Measurements from ENCODE around the gene NFKBIE. TPM values are rescaled to one million over a fixed set of nuclear protein-coding genes. Genes with fewer than 3 reads are reported as not detected.

The NFKBIE gene
- total RNA-seq, 1 experiment from 2014 or later, result 7.6 TPM

GRCh38 chr6:44222486-44223318 lies 42.6 kb downstream of the NFKBIE start:
- no peaks in the 10 kb centered on the region for H3K9me2 ChIP-seq (ENCODE audit: insufficient read depth)
- no peaks in the 10 kb centered on the region for H3K27me3 ChIP-seq (ENCODE audit: insufficient read depth, low read length)
- H2AFZ ChIP-seq (ENCODE audit: low read depth, low read length, poor library complexity, severe bottlenecking), result peak overlapping the region; percentile 61
- peak overlapping the region; percentile 81 for H3K9ac ChIP-seq (ENCODE audit: low read length)
- POLR2A ChIA-PET, result interaction anchor here (1.0 to 3.0 kb wide), 5 partner anchors 12 to 90 kb away, joined by 4 to 27 read pairs (median 7); partner anchors contain the start of genes HSP90AB1 and SLC35B2
- peaks cover 45 to 73% of the 10 kb centered on the region in 2 experiments for H3K4me1 ChIP-seq (ENCODE audit: control insufficient read depth in 1 of 2, insufficient read depth in 2 of 2, low read length in 2 of 2)
- TF ChIP-seq CTCF (IDR thresholded peaks at IDR 0.05 in 2 of 3, conservative IDR thresholded peaks at IDR 0.05 in 1 of 3; ENCODE audit: borderline replicate concordance in 1 of 3, insufficient read depth in 1 of 3, low read depth in 2 of 3, low read length in 2 of 3), result no peak
- no peak for TF ChIP-seq SRF (IDR thresholded peaks at IDR 0.05; ENCODE audit: low read depth)
- TF ChIP-seq CBX3 (IDR thresholded peaks at IDR 0.05; ENCODE audit: low read depth), result no peak
- no peak for TF ChIP-seq POLR2A (IDR thresholded peaks at IDR 0.05; ENCODE audit: borderline replicate concordance, extremely low read depth, insufficient read depth, insufficient read length)
- TF ChIP-seq EZH2 (IDR thresholded peaks at IDR 0.05), result no peak
- TF ChIP-seq EGR1 (IDR thresholded peaks at IDR 0.05; ENCODE audit: low read depth), result no peak
- no peak for TF ChIP-seq SIN3A (IDR thresholded peaks at IDR 0.05; ENCODE audit: low read depth)
- no peak for TF ChIP-seq EZH2phosphoT487 (IDR thresholded peaks at IDR 0.05; ENCODE audit: borderline replicate concordance)
- TF ChIP-seq, protein P1, sequence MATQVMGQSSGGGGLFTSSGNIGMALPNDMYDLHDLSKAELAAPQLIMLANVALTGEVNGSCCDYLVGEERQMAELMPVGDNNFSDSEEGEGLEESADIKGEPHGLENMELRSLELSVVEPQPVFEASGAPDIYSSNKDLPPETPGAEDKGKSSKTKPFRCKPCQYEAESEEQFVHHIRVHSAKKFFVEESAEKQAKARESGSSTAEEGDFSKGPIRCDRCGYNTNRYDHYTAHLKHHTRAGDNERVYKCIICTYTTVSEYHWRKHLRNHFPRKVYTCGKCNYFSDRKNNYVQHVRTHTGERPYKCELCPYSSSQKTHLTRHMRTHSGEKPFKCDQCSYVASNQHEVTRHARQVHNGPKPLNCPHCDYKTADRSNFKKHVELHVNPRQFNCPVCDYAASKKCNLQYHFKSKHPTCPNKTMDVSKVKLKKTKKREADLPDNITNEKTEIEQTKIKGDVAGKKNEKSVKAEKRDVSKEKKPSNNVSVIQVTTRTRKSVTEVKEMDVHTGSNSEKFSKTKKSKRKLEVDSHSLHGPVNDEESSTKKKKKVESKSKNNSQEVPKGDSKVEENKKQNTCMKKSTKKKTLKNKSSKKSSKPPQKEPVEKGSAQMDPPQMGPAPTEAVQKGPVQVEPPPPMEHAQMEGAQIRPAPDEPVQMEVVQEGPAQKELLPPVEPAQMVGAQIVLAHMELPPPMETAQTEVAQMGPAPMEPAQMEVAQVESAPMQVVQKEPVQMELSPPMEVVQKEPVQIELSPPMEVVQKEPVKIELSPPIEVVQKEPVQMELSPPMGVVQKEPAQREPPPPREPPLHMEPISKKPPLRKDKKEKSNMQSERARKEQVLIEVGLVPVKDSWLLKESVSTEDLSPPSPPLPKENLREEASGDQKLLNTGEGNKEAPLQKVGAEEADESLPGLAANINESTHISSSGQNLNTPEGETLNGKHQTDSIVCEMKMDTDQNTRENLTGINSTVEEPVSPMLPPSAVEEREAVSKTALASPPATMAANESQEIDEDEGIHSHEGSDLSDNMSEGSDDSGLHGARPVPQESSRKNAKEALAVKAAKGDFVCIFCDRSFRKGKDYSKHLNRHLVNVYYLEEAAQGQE (IDR thresholded peaks at IDR 0.05; ENCODE audit: low read depth), result no peak
- TF ChIP-seq TCF7L2 (IDR thresholded peaks at IDR 0.05; ENCODE audit: borderline replicate concordance, extremely low read depth, insufficient read depth, insufficient read length), result no peak
- no peak for TF ChIP-seq ELF1 (IDR thresholded peaks at IDR 0.05; ENCODE audit: borderline replicate concordance, low read depth)
- CTCF ChIA-PET, result interaction anchor here (1.6 to 3.7 kb wide), 3 partner anchors 12 to 34 kb away, joined by 6 to 22 read pairs (median 8); no protein-coding TSS in a partner anchor
- ATAC-seq (peak; percentile 26), DNase-seq (ENCODE audit: low read depth, low spot score) (no peak)
- no peaks in the 10 kb centered on the region for H3K9me3 ChIP-seq (ENCODE audit: control insufficient read depth in 1 of 2, insufficient read depth in 1 of 2, low read depth in 1 of 2, low read length in 2 of 2)
- intact Hi-C loops (cut with micrococcal nuclease), result no loop called here
- RAD21 ChIA-PET (ENCODE audit: low non-redundant PET in 1 of 2, low total read pairs in 2 of 2, uncharacterized antibody in 2 of 2, unreplicated experiment in 2 of 2), result interaction anchor here in 1 of 2 experiments (1.4 kb wide), 1 partner anchor 23 kb away, joined by 3 read pairs; no protein-coding TSS in a partner anchor
- H3K36me3 ChIP-seq (ENCODE audit: control insufficient read depth in 1 of 2, insufficient read depth in 2 of 2, low read length in 2 of 2), result peaks cover 0 to 10% of the 10 kb centered on the region in 2 experiments; a peak in 1 of 4 replicates
- H3K4me2 ChIP-seq (ENCODE audit: low read length), result peak overlapping the region; percentile 93
- H3K27ac ChIP-seq (ENCODE audit: low read depth, low read length), result peak overlapping the region; percentile 45
- peaks cover 42% of the 10 kb centered on the region for H3K79me2 ChIP-seq (ENCODE audit: insufficient read depth, low read length)
- peaks cover 4% of the 10 kb centered on the region; the same call in 1 of the 2 replicates for H4K20me1 ChIP-seq (ENCODE audit: insufficient read depth)
- no TSS peak for BruUV-seq (replicated peaks)
- H3K4me3 ChIP-seq (replicated peaks in 1 of 2; ENCODE audit: low read depth in 1 of 2, low read length in 2 of 2), result peak overlapping the region; percentile 65 to 74

Data from HCT116 (cell line).